HEK293 (cell line): ENCODE results near the gene RGS6.

Experiments used
- ZBTB49 ChIP-seq: fragments of 450-650 bp; formaldehyde crosslinking; IDR thresholded peaks from 2 replicates; pipeline ENCODE4 v1.5.1; 2016; ENCODE audit warnings: missing biosample characterization, missing genetic modification characterization, low read depth
- ZNF394 ChIP-seq: fragments of 450-650 bp; formaldehyde crosslinking; IDR thresholded peaks from 2 replicates; pipeline ENCODE4 v1.5.1; 2016; ENCODE audit warnings: missing biosample characterization, missing genetic modification characterization, mild to moderate bottlenecking, moderate library complexity, borderline replicate concordance
- ZNF530 ChIP-seq: fragments of 450-650 bp; formaldehyde crosslinking; IDR thresholded peaks from 2 replicates; pipeline ENCODE4 v1.5.1; 2016; ENCODE audit warnings: low read depth, missing biosample characterization, missing genetic modification characterization
- ZNF747 ChIP-seq: fragments of 450-650 bp; formaldehyde crosslinking; IDR thresholded peaks from 2 replicates; pipeline ENCODE4 v1.5.1; 2016; ENCODE audit warnings: missing biosample characterization, missing genetic modification characterization
- ZNF777 ChIP-seq: fragments of 450-650 bp; formaldehyde crosslinking; IDR thresholded peaks from 2 replicates; pipeline ENCODE4 v1.5.1; 2017; ENCODE audit warnings: missing biosample characterization, missing genetic modification characterization, borderline replicate concordance
- ZNF792 ChIP-seq: fragments of 450-650 bp; formaldehyde crosslinking; IDR thresholded peaks from 2 replicates; pipeline ENCODE4 v1.5.1; 2016; ENCODE audit warnings: missing biosample characterization, missing genetic modification characterization

GRCh38 chr14:71891185-71891584 lies 41.0 kb upstream of the RGS6 start:
- TF ChIP-seq ZNF530 (tag by site-specific recombination) (no peak), ZNF792 (tag by site-specific recombination) (no peak), ZBTB49 (tag by site-specific recombination) (no peak), ZNF394 (no peak), ZNF747 (tag by site-specific recombination) (no peak), ZNF777 (tag by site-specific recombination) (no peak)
